Measurements from ENCODE around the gene TSPO2.

- no peak for TF ChIP-seq CTCF (IDR thresholded peaks at IDR 0.05)
- no peak for TF ChIP-seq EP300 (IDR thresholded peaks at IDR 0.05)
- no peak for TF ChIP-seq POLR2A (IDR thresholded peaks at IDR 0.05)
- no peak for TF ChIP-seq POLR2AphosphoS5 (IDR thresholded peaks at IDR 0.05)
These were observed 10.8 kb downstream of the TSPO2 start, which contains the start of gene APOBEC2 for GRCh38 chr6:41053041-41053440.

Data from upper lobe of left lung (tissue), 4 donors.